NCI-H2171 treated with DMSO at 0.1 percent for 48 hours (cell line): ENCODE results near the gene MAOB.
A peak's percentile ranks its signal among the peaks of the same experiment; 100 is the strongest.

Source experiments
- DNase-seq: peaks from one replicate; lab custom pipeline; 2025; lab: John Stamatoyannopoulos, UW

MAOB gene

GRCh38 chrX:43860646-43861370 is 21.4 kb downstream of the MAOB start:
- no peak for DNase-seq

GRCh38 chrX:43853225-43853828 is 28.9 kb downstream of the MAOB start:
- DNase-seq = no peak

DNA sequence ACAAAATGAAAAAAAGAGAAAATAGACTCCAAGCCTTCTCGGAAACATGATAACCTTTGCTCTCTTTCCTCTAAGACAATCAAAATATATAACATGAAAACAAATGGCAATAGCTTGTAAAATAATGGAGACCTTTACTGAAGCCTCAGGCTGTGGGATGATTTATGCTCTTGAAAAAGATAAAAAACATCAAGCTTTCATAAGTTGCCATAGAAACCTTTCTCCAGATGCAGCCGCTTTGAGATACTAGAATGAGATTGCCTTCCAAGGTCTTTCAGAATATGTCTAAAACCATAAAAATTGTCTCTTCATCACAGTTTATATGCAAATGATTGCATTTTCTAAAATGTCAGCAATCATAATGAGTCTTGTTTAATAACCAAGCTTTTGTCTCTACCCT is 31.6 kb downstream of the MAOB start:
- no peak for DNase-seq

DNA sequence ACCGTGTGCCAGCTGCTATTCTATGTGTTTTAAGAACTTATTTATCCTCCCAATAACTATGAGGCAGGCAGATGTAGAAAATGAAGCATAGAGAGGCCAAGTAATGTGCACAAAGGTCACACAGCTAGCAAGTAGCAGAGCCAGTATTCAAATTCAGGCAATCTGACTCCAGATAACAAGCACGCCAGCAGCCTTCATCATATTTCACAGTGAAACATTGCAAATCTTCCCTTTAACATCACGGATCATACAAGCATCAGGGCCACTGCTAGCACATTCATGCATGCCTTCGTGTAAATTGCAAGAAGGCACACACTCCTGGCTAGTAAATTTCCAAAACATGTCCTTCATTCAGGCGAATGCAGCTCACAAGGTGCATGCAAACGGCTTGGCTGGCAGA is 33.1 kb downstream of the MAOB start:
- DNase-seq = no peak

GRCh38 chrX:43847352-43847751 is 34.9 kb downstream of the MAOB start:
- DNase-seq = no peak

- DNase-seq = no peak
Observed at GRCh38 chrX:43846558-43846957, 35.7 kb downstream of the MAOB start.

GRCh38 chrX:43845776-43846175 is 36.5 kb downstream of the MAOB start:
- DNase-seq = no peak

DNA sequence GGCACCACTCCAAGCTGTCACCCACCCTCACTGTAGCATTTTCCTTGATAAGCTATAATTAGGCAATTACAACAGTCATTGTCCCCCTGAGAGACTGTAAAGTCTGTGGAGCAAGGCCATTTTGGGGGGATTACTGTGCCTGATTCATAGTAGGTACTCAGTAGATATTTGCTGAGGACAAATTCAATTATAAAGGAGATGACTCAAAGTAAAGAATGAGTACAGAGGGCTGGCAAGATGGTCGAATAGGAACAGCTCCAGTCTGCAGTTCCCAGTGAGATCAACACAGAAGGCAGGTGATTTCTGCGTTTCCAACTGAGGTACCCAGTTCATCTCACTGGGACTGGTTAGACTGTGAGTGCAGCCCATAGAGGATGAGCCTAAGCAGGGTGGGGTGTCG is 42.0 kb downstream of the MAOB start:
- DNase-seq = no peak

DNA sequence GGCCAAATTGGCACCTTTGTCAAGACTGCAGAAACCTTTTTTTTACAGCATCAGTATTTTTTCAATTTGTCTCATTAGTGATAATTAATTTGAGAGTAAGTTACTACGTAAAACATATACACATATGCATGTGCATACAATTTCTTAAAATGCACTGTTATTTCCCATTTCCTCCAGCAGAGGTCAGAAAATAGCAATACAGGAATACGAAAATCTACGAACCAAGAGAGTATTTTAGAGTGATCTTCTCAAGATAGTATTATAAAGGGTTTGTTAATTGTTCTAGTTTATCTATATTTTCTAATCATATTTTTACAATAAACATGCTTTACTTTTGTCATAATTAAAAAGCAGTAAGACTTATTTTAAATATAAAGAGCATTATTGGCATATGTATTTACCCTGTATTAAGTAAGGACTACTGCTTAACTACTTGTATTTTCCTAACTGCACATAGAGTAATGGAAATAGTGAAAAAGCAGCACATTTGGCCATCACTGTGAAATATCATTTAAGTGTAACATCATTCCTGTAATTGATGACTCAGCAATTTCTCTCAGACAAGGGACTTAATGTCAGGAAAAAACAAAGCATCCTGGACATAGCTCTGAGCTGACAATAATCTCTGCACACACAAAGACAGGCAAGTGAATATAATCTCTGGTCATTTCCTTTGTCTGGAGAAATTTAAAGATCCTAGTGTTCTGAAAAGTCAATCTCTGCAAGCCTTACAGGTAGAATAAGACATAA is 45.6 kb downstream of the MAOB start:
- peak; percentile 9 for DNase-seq

DNA sequence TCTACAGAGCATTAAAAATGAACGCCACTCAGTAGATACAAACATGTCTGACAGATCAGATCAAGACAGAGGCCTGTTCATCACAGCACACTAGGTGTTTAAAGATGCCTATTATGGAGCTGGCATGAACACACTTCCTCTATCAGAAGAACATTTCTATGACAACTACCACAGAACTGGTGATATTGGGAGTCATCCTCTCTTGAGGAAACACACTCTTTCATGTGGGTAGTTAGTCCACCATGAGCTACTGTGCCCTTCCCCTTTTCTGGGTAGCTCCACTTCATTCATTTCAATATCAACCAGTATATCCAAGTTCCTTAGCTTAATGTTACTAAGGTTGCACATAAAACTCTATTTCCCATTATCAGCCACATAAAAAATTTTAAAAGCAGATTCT is 46.7 kb downstream of the MAOB start:
- no peak for DNase-seq

DNA sequence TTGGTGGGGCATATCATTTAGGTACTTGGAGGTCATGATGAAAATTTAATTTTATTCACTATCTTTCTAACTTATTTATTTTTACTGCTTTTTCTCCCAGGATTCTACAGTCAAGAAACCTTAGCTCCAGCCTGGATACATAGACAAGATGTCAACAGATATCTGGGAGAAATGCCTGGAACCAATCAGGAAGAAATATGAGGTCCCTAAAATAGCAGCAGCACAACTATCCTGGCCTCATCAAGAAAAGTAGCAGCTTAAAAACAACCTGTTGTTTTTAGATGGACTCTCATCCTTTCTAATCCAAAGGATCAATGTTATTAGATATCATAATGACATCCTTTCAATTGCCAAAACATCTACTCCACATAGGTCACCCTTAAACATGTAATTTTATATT is 54.5 kb downstream of the MAOB start:
- DNase-seq = no peak

- no peak for DNase-seq
Observed at GRCh38 chrX:43822014-43822413, 60.2 kb downstream of the MAOB start.

DNA sequence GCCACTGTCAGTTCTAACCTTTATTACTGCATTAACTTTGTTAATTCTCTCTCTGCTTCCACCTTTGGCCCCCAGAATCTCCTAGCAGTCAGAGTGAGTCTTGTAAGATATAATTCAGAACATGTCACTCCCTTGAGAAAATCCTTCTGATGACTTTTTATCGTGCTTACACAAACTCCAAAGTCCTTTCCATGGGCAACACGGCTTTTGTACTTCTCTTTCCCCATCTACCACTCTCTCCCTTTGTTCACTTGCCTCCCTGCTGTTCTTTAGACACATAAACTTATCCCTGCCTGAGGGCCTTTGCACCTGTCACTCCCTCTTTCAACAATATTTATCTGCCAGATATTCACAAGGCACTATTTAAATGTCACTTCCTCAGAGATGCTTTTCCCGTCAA is 64.8 kb downstream of the MAOB start:
- DNase-seq = no peak

- no peak for DNase-seq
Observed at GRCh38 chrX:43815209-43815608, 67.0 kb downstream of the MAOB start.

- no peak for DNase-seq
Observed at GRCh38 chrX:43813898-43814297, 68.4 kb downstream of the MAOB start.

DNA sequence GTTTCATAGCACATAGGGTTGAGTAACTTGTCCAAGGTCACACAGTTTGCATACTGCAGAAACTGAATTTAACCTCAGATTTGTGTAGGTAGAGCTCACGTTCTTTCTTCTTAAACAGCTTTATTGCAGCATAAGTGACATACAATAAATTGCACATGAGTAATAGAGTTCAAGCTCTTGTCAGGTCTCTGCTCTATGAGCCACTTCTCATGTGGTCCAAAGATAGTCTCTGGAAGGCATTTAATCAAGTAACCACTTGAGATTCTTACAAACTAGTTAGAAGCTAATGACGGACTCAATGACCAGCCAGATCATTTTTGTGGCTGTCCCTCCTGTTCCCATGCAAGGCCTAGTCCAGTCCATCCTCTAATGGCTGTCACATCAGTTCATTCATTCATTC is 68.9 kb downstream of the MAOB start:
- no peak for DNase-seq

DNA sequence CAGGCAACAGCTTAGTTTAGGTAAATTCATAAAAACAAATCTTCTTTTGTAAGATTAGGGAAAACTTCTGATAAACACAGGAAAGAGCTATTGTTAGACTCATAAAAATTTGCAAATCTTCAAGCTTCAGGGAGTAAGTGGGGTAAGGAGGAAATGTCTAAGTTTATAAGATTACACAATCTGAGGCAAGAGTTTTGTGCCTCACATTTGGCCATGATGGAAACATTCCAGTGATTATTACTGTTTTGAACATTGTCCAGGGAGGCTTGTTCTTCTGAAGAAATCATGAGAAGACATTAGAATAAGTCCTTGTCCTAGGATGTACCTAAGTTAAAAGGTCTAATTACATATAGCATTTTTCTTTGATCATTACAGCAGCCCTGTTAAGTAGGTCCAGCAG is 72.8 kb downstream of the MAOB start:
- DNase-seq = no peak

DNA sequence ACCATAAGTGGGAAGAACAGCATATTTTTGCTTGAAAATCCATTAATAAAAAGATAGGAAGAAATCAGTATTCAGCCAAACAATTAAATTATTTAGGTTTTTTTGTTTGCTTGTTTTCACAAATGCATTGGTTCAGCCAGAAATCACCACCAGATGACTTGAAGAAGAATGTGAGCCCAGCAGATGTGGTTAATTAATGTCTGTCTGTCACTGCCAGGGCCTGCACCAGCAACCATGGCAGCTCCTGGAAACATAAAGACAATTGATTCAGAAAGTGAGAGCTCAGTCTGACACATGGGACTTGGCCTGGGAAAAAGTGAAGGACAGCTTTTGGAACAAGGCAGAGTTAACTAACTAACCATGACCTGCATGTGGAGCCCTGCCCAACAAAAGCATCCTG is 74.0 kb downstream of the MAOB start:
- no peak for DNase-seq

- DNase-seq = no peak
Observed at GRCh38 chrX:43805579-43805978, 76.7 kb downstream of the MAOB start.

GRCh38 chrX:43804021-43804420 is 78.2 kb downstream of the MAOB start:
- DNase-seq = no peak

- no peak for DNase-seq
Observed at GRCh38 chrX:43785930-43786591, 96.2 kb downstream of the MAOB start.

GRCh38 chrX:43758044-43758443 is 124.2 kb downstream of the MAOB start:
- no peak for DNase-seq

GRCh38 chrX:43756076-43756475 is 126.2 kb downstream of the MAOB start:
- no peak for DNase-seq
